HPDE6-E6E7 (cell line): ENCODE data around the gene DYNLT5.
A peak's percentile ranks its signal among the peaks of the same experiment; 100 is the strongest.
"Not testable (repeated sequence)": the region's sequence is repeated elsewhere in the genome, so short reads cannot be mapped to it uniquely, and the experiment has no call there.

Source experiments
- DNase-seq: peaks from one replicate; pipeline ENCODE4 v3.0.0; 2011; ENCODE audit warnings: missing footprints; ENCODE audit errors: extremely low spot score

The DYNLT5 gene

DNA sequence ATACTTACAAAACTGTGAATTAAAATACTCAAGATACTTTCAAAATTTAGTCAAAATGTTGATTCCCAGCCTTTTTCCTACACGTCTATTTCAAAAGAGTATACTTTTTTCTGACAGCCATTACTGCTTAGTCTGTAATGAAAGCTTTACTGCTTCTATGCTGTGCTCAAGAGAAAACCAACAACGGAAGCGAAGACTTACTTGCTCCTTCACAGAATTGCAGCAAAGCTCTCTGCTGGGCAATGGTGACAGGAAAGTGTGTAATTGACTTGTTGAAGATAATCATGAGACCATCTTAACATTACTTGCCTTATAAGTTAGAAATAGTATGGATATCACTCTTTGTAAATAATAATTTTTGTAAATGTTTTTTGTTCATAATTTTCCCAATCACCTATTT is 1.7 kb upstream of the DYNLT5 start:
- DNase-seq: no peak

DNA sequence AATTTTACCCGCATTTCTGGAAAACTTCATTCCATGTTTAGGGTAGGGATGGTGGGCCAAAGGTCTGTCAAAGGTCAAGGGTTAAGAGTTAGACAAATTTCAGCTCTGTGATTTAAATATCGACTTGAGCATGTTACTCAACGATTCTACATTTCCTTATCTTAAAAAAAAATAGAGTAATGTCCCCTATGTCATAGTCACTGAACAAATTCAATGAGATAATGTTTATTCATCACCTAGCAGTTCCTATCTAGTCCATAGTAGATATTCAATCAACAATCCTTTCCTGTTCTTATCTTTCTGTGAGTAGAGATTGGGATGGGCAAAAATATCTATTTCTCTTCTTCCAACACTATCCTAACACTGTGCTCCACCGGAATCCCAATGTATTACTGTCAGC is 1.1 kb upstream of the DYNLT5 start:
- no peak for DNase-seq

DNA sequence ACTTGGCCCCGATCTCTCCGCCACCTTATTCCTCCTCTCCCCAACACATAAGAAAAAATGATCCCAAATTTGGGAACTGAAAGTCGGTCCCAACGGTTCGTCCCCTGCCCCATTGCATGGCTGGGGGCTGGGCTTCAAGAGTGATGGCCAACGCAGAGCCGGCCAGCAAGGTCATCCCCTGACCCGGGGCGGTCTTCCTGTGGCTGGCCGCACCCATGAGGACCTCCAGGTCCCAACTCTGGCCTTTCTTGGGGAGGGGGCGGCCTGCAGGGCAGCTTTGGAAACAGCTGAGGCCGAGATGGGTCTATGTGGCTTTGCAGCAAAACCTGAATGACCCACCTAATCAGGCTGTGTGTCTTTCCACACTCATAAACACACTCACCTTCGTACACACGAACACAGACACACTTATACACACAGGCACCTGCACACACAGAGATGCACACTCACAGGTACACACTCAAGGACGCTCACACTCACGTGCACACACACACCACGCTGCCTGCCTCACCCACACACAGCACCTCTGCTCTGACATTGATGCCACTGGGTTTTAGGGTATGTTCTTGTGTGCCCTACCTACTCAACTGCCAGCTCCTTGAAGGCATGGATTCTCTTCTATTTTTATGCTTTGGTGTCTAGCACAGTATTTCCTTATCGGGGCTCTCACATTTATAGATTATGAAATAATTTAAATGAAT is 562 bp downstream of the DYNLT5 start:
- DNase-seq: no peak

DNA sequence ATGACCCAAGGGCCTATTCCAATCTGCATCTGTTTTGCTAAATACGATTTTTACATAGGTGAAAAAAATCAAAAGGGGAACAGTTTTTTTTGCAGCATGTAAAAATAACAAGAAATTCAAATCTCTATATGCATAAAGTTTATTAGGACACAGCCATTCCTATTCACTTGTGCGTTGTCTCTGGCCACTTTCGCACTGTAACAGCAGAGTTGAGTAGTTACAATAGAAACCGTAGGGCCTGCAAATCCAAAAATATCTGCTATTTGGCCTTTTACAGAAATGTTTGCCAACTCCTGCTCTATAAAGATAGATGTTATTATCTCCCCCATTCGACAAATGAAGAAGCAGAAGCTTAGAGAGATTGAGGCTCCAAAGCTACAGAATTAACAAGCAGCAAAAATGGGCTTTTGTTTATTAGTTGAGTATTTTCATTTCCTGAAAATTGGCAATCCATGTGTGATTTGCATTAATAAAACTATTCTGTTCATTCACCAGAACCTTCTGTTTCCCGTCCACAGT is 5.5 kb downstream of the DYNLT5 start:
- DNase-seq: no peak

DNA sequence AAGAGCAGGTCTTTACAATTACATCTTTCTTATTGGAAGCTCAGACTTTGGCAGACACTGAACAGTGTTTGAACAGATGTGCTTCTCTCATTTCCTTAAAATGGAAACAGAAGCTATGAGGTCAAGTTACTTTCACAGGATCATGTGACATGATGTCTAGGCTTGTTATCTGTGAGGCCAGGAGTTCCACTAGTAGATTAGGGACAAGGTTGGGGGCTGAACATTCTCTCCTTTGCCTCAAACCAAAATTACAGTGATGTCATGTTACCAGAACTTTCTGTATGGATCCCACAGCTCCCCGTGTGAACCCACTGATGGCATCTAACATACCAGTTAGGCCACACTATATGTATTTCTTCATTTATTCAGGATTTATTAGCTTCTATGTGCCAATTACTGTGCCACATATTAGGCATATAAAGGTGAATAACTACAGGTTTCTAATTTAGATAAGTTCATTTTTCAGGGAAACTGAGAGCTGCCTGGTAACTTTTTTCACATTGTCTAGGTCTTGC is 6.0 kb downstream of the DYNLT5 start:
- no peak for DNase-seq

DNA sequence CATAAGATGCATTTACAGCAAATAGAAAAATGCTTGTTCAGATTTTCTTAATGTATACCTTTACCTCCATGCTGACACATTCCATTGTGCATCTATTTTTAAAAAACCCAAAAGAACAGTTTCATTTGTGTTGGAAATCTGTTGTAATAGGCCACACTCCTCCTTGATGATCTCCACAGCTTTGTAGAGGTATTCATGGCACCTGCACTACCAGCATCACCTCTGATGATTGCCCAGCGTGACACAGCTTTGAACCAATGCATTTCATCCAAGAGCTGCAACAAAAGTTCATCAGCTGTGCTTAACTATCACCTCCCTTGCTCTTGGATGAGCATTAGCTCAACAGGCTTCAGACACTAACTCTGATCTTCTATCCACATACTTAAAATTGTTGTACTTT is 8.2 kb downstream of the DYNLT5 start:
- no peak for DNase-seq

DNA sequence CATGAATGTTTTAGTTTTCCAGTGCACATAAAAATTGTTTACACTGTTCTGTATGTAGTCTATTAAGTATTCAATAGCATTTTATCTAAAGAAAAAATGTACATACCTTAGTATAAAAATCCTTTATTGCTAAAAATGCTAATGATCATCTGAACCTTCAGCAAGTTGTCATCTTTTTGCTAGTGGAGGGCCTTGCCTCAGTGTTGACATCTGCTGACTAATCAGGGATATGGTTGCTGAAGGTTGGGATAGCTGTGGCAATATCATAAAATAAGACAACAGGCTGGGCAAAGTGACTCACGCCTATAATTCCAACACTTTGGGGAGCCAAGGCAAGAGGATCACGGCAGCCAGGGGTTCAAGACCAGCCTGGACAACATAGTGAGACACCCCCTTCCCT is 9.0 kb downstream of the DYNLT5 start:
- DNase-seq: no peak

DNA sequence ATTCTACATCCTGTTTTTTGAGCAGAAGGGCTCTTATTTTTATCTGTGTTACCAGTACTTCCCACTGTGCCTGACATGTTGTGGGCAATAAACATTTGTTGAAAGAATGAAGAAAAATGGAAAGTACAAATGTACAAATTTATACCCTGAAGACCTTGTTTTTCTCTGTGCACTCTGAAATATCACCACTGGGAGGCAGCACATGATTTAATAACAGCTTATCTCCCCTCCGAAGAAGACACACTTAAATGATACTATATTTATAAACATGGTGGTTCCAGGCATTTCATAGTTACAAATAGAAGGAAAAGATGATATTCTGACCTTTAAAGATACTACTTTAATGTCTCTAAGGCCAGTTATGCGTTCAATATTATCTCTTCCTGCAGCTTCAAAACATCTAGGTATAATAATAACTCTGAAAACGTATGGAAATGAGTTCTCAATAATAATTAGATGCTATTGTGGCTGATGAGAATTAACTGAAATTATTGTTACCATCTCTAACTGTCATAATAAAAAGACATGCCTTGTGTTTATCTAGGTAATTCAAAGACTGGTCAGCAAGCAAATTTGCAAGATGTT is 12.8 kb downstream of the DYNLT5 start:
- peak; percentile 35 for DNase-seq

DNA sequence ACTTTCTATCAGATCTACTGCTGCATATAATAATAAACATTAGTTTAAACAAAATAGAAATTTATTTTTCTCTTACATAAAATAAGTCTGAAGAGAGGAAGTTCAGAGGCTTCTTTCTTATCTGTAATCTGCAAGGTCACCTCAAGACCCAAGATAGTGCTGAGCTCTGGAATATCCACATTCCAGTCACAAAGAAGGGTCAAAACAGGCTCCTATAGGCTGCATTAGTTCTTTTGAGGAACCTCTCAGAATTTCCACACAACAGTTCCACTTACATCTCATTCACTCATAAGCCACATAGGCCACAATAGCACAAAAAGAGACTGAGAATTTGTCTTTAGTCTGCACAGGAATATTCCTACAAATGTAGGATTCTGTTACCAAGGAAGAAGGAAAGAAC is 15.4 kb downstream of the DYNLT5 start:
- no peak for DNase-seq

DNA sequence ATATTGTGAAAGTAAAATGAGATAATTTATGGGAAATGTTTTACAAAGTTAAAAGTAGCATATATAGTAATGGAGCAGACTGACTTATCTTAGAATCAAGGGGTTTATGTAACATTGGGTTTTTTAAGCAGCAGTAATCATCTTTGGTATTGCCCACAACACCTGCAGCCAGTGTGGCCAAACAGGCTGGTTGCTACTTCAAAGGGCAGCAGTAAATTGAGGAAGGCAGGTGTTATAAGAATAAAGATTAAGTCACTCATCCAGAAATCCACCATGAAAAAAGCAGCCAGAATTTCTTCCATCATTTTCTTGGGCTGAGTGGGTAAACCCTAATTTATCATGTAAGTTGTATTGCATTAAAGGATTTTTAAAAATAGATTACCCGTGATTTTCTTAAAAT is 16.7 kb downstream of the DYNLT5 start:
- no peak for DNase-seq

DNA sequence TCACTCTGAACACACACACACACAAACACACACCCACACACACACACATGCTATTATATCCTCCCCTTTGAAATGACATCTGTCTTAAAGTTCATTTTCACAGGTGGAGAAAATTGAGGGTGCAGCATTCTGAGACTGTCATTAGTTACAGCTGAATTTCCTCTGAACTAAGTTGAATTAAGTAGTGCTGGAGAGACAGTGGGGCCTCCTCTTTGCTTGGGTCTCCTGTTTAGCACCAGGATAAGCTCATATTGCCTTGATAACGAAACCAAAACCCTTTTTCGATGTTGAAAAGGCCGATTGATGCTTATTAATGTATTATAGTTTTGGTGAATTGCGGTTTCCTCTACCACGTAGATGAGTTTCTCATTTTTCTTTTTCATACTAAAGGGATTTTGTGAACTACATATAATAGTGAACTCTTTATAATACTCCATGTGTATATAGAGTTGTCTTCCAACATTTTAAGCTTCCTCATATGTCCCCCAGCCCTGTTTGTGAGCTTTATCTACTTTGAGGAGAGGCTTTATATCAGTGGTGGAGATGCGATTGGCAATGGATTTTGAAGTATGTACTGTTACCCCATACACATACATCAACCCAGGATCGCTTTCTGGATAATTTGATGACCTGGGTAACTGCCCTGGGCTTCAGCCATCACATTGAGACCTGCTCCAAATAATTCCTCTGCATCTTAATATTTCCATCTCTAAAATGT is 17.4 kb downstream of the DYNLT5 start:
- DNase-seq: no peak

DNA sequence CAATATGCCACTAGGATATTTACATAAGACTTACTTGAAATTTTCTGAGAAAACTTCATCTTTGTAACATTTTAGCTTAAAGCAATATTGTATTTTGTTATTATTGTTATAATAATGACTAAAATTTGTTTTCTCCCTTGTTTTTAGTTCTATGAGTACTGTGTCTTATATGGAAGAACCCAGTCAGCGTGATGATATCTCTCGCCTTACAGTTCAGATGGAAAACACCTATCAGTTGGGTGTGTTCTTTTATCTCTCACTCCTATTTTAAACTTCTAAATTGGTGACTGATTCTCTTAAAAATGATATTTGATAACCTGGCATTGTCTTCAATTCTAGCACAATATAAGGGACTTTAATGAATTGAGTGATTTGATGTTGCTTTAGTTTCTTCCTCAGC is 18.0 kb downstream of the DYNLT5 start:
- no peak for DNase-seq

DNA sequence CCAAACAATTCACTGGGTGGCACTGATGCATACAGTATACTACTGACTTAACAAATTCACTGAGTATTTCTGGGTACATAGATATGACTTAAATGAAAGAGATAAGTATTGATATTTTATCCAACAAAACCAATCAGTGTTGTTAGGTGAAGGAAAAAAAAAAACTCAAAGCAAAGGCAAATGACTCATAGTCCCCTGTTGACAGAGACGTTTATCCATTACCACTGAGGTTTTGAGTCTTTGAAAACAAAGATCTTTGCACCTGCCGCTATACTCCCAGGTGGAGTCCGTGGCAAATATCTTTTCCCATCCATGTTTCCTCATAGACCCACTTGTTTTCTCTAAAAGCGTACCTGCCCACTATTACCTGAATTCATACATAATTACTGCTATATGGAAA is 18.4 kb downstream of the DYNLT5 start:
- DNase-seq: no peak

DNA sequence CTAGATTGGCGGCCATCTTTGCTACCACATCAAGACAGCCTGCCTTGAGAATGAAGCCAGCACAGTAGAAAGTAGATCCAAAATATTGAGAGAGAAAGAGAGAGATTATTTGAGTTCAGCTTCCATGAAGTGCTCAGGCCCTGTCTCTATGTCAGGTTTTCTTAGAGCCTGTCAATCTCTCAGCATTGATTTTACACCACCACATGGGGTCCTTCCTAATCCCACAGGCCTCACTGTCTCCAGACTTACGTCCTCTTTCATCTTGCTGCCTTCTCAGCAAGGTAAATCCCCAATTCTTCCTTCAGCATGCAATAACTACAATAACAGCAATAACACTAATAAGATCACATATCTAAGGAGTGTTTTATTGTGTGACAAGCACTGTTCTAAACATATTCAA is 21.0 kb downstream of the DYNLT5 start:
- DNase-seq: no peak

DNA sequence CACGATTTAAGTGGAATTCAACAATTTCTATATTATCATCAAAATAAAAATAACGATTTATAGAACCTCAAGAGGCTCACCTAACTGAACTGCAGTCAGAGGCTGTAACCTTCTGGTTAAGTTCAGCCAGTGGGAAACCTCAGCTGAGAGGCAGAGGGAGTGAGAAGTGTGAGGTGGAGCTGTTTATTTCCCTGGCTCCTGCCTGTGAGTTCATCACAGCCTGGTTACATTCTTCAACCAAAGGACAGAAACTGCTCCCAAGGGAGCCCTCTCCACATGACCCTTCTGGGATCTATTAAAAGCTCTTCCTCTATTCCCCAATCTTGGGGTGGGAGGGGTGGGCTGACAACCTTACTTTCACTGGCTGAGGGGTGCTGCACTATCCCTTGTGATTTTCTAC is 22.2 kb downstream of the DYNLT5 start:
- no peak for DNase-seq

DNA sequence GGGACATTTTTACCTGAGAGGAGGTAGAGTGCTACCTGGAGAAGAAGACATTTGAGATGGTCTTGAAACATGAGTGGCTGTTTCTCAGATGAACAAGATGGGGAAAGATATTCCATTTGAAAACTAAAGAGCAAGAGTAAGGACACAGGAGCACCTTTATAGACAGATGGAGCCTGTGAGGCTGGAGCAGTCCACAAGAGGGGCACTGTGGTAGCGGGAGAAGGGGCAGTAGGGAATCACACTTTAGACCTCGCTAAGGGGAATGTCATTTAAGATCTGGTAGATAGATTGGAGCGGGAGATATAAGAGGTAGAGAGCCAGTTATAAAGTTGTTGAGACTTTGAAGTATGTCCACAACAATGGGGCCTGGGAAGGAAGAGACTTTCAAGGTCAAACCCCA is 23.4 kb downstream of the DYNLT5 start:
- DNase-seq: no peak

DNA sequence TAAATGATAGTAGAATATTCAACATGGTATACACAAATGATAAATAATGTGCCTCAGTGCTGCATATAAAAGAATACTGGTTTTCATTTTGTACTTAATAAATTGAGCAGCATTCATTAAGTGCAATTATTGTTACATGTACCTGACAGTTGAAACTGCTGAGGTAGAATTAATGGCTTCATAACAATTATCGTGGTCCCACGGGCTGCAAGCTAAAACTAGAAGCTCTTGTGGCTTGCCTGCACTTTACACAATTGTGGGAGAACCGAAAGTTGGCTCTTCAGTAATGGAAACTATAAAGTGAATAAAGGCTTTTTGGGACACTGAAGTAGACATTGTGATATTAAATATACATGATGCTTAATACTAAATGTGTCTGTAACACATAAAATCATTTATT is 25.6 kb downstream of the DYNLT5 start:
- no peak for DNase-seq

DNA sequence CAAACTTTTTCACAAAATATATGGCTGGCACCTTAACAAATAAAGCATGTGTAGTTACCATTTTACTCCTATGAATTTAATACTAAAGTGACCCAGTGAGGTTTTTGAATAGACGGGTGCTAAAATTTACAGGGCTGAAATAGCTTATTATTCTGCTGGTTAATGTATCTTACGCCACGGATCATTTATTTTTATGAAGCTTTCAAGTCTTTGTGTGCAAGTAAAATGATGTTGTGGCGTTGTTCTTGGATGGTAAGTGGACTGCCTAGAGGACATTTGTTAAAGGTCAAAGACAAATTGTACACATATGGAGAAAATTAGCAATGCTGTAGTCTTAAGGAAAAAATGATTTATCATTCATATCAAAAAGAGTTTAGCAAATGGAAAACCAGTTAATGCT is 26.0 kb downstream of the DYNLT5 start:
- DNase-seq: no peak

DNA sequence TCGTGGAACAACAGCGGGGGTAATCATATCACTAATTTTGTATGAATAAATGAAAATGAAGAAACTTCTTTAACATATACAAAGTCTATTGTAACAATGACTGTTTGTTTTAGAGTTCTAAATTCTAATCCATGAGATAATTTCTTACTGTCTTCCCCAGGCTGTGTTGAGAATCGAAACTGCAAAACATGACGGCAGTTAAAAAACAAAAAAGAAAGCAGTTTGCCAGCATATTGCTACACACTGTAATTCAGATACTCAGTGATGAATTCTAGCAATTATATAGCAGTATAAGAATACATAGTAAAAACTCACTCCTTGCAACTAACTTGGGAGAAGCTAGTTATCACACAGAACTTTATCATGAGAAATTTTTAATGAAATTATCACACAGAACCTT is 26.7 kb downstream of the DYNLT5 start:
- no peak for DNase-seq

DNA sequence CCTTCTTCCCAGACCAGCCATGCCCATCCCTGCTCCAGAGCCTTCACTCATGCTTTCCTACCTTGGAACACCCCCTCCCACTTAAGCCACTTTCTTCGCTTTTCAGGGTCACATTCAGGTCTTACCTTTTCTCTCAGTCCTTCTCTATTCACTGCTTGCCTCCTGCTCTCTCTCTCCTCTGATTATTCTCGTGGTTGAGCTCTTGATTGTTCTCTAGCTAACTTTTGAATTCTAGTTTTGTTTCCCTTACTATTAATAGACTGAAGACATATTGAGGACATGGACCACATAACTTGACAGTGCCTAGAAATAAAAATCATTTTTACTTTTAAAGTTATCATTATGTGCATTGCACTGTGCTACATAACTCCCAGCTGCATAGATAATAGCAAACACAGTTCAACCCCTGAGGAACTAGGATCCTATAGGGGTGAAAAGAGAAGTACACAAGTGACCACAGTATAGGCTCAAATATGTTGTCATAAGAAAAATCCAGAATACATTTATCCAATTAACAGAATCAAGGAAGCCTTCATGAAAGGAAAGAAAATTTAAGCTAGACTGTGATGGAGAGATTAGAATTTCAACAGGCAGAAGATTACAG is 27.3 kb downstream of the DYNLT5 start:
- DNase-seq: no peak

DNA sequence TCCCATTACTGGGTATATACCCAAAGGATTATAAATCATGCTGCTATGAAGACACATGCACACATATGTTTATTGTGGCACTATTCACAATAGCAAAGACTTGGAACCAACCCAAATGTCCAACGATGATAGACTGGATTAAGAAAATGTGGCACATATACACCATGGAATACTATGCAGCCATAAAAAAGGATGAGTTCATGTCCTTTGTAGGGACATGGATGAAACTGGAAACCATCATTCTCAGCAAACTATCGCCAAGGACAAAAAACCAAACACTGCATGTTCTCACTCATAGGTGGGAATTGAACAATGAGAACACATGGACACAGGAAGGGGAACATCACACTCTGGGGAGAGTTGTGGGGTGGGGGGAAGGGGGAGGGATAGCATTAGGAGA is 33.5 kb downstream of the DYNLT5 start:
- DNase-seq: not testable (repeated sequence)

DNA sequence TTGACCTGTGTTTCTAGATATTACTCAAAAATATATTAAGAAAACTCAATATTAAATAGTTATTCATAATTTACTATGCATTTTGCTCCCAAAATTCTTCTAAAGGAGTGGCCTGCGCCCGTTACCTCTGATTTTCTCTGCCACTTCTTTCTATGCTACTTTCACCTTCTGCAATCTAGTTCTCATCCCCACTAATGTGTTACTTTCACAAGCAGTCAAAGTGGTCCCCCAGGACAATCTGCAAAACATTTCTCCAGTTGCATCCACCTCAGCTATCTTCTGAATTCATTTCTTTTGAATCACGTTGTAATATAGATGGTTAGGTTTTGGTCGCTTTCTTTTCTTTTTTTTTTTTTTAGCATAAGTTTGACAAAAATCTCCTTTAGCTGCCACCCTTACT is 35.4 kb downstream of the DYNLT5 start:
- DNase-seq: no peak
